ENCODE results near the gene ZG16B. TPM values are rescaled to one million over a fixed set of nuclear protein-coding genes. Genes with fewer than 3 reads are reported as not detected.

Gene ZG16B
- total and polyA plus RNA-seq, 2 of the 8 experiments (the other 6 are each of a cell fraction or from before 2014, with no cell fraction given): 0.11 TPM; not detected in 1

DNA sequence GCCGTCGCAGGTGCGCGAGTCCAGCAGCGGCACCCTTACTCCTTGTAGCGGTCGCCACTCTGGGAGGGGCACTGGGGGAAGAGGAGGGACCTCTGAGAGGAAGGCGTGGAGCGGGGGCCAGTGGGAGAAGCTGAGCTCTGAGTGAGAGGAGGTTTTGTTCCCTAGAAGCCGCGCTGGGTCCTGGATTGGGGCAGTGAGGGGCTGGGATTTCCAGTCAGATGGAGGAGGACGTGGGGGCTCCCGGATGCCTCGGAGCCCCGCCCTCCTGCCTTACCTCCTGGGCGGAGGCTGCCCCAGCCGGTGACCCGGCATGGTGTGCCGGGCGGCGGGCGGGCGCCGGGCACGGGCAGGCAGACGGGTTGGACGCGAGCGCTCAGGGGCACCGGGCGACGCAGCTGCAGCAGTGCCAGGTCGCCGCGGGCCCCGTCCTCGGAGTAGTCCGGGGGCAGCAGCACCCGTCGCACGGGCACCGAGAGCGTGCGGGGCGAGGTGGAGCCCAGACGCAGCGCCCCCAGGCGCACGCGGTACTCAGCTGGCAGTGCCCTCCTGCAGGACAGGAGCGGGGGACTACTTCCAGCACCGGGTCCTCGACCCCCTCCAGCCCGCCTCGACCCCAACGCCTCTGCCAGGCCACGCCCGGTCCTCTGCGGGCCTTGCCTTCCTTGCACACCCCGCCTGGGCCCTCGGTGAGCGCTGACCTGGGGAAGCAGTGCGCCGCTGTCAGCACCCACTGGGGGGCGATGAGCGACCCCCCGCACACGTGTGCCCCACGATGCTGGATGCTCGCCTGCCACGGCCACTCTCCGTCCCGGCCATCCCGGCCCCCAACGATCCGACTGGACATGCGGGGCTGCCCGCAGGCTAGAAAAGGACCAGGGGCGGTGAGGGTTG is 44.8 kb upstream of the ZG16B start (continued):
- TF ChIP-seq, protein P1, sequence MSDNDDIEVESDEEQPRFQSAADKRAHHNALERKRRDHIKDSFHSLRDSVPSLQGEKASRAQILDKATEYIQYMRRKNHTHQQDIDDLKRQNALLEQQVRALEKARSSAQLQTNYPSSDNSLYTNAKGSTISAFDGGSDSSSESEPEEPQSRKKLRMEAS (IDR thresholded peaks at IDR 0.05): peak; percentile 73

Measured in H1 (cell line).